A549 treated with CORT108297 at 1 μM for 4 hours (cell line): ENCODE data around the gene ZNF841. TPM values are rescaled to one million over a fixed set of nuclear protein-coding genes. Genes with fewer than 3 reads are reported as not detected.

ENCODE experiments used
- total RNA-seq: library from RNA; stranded (reverse); fragments of 200-300 nt; extraction: Qiagen RNA extraction; gene quantifications from 5 replicates; pipeline ENCODE4 v1.2.3, GENCODE V29; 2022

ZNF841 gene
- total RNA-seq = 1.8 to 2.7 TPM (median 2.4 TPM) in 5 replicates

DNA sequence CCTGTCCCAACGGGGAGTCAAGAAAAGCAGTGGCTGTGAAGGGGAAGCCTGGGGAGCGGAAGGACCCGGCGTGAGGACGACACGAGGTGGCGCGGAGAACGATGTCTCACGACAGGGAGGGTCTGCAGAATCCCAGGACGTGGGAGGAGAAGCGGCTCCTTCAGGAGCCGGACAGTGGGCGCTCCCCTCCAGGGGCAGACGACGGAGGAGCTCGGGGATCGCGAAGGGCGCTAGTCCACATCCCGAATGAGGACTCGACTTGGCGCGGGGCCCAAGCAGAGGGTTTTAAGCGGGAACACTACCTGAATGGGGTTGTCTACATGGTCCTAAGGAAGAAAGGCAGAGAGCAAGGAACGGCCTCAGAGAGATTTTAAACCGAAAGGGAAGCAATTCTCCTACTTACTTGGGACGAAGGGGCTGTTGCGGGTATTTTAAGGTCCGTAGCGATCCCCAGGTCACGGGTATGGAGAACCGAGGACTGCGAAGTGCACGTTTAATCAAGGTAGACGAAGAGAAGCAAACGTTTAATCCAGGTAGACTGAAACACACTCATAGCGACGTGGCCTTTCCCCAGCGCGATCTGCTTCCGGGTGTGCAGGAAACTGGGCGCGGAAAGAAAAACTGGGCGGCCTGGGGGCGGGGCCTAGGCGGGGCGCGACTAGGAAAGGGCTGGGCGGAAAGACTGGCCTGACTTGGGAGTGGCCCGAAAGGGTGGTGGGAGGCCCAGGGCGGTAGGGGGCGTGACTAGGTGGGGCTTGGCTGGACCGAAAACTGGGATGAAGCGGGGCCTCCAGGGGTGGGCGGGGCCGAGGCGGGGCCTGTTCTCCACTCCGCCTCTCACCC lies at the start of gene ZNF841:
TSS of gene ZNF841 (minus strand) at position 594 of the 843 bp plus-strand sequence. CDS start 10,964 bp downstream, outside the sequence.

DNA sequence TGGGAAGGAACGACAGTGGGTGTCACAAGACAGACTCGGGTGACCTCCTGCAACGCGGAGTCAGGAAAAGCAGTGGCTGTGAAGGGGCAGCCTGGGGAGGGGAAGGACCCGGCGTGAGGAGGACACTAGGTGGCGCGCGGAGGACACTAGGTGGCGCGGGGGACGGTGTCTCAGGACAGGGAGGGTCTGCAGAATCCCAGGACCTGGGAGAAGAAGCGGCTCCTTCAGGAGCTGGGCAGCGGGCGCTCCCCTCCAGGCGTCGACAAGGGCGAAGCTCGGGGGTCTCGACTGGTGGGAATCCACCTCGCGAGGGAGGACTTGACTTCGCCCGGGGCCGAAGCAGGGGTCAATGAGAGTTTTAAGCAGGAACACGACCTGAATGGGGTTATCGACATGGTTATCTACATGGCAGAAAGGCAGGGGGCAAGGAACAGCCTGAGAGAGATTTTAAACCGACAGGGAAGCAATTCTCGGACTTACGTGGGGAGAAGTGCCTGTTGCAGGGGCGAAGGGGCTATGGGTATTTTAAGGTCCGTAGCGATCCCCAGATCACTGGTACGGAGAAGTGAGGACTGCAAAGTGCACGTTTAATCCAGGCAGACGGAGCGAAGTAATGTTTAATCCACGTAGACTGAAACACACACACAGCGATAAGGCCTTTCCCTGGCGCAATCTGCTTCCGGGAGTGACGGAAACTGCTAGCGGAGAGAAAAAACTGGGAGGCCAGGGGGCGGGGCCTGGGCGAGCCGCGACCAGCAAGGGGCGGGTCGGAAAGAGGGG lies 43.9 kb upstream of the ZNF841 start, which contains the start of gene ZNF616:
TSS of gene ZNF616 (minus strand) at position 687 of the 780 bp plus-strand sequence. CDS start 9,426 bp downstream, outside the sequence.

DNA sequence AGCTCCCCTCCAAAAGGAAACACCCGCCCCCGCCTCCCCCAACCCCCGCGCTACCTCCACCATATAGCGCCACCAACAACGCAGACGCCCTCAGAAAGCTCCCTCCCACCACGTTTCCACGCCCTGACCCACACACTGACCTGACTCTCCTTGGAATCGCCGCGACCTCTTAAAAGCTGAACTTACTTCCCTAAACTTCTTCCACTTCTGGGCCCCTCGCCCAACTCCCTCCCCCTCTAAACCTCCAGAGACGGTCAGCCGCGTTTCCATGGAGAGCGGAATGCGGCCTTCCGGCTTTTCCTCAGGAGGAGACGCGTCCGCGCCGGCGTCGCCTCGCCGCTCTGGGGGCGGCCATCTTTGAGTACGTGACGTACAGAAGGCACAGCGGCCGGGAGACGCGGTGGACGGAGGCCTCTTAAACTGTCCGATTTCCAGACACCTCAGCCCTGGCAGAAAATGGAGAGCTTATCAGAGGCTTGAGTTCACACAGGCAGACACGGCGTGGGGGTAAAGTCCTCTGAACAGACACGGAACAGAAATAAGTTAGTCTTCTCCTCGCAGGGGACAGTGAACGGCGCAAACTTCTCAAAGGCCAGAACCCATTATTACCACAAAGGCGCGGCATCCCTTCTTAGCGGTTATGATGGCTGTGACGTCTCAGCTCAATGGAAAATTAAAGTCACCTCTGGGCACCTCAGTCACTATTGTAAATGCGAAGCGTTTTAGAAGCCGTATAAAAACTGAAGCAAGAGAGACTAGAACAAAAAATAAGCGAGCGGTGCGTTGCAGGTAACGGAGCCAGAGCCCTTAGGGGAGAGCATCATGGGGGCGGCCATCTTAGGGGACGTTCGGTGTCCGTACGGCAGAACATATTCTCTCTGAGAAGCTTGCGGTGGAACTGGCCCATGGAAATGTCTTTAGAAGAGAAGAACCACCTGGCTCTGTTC lies 46.7 kb downstream of the ZNF841 start, which contains the start of gene ZNF432:
TSS of gene ZNF432 (minus strand) at position 284 of the 947 bp plus-strand sequence. CDS start 1,970 bp downstream, outside the sequence.

DNA sequence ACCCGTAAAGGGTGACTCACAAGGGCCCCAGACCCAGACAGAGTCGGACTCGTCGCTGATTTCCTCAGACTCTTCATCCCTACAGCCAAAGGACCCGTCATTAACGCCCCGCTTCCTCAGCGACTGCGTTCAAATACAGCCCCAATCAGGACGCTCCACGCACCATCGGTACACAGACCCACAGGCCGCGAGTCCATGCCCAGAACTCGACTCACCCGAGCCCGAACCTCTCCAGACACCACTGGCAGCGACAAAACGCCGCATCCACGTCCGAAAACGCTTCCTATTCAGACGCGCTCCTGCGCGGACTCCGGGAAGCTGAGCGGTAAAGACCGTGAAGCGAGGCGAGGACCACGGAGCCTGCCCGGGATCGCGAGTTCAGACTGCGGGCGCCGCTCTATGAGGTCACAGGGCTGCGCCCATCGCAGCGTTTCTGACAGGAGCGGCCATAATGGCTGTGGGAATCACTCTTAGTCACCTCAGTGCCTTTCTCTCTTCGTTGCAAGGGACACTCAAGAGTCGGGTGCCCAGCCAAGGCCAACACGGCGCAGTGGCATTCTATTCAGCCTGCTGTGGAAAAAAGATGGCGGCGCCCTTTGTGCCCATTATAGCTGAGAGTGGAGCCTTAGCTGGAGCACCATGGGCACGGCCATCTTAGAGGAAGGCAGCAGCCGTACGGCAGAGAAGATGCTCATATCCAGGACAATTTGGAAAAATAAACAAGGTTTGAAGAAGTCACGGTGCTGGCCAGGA lies 67.4 kb downstream of the ZNF841 start, which contains the start of gene ZNF614:
TSS of gene ZNF614 (minus strand) at position 353 of the 753 bp plus-strand sequence. CDS start 2,634 bp downstream, outside the sequence.

Other genes starting within 250 kb of the ZNF841 start
- gene ZNF577, start 207.8 kb downstream of the ZNF841 start, total RNA-seq = 0.03 to 0.12 TPM (median 0.08 TPM) in 4 of 5 replicates, not detected in the other
- 0.15 to 0.51 TPM (median 0.27 TPM) in 5 replicates for gene ZNF649, start 190.7 kb downstream of the ZNF841 start, total RNA-seq
- gene ZNF613, start 168.3 kb downstream of the ZNF841 start, total RNA-seq = 0.65 to 1.8 TPM (median 1.3 TPM) in 5 replicates
- 3.0 to 6.1 TPM (median 4.7 TPM) in 5 replicates for gene ZNF350, start 108.9 kb downstream of the ZNF841 start, total RNA-seq
- gene ZNF615, start 87.6 kb downstream of the ZNF841 start, total RNA-seq = 3.1 to 4.9 TPM (median 3.9 TPM) in 5 replicates
- gene ZNF614, start 67.4 kb downstream of the ZNF841 start, total RNA-seq = 2.9 to 3.7 TPM (median 3.1 TPM) in 5 replicates
- 1.5 to 1.9 TPM (median 1.6 TPM) in 5 replicates for gene ZNF432, start 46.9 kb downstream of the ZNF841 start, total RNA-seq
- 0.61 to 1.2 TPM (median 0.68 TPM) in 5 replicates for gene ZNF616, start 44.2 kb upstream of the ZNF841 start, total RNA-seq
- gene ZNF836, start 75.9 kb upstream of the ZNF841 start, total RNA-seq = 0.68 to 1.4 TPM (median 0.82 TPM) in 5 replicates
- gene PPP2R1A, start 94.3 kb upstream of the ZNF841 start, total RNA-seq = 186 to 314 TPM (median 307 TPM) in 5 replicates
- gene ZNF766, start 173.8 kb upstream of the ZNF841 start, total RNA-seq = 5.6 to 12.8 TPM (median 8.5 TPM) in 5 replicates
- gene ZNF480, start 201.4 kb upstream of the ZNF841 start, total RNA-seq = 6.9 to 17.9 TPM (median 17.1 TPM) in 5 replicates
- 0.08 TPM in 1 of 5 replicates, not detected in the others for gene ZNF610, start 240.5 kb upstream of the ZNF841 start, total RNA-seq